PC-9 (cell line): ENCODE data around the gene CHMP4B. TPM values are rescaled to one million over a fixed set of nuclear protein-coding genes. Genes with fewer than 3 reads are reported as not detected.

ENCODE experiments used
- BruUV-seq: library from RNA; stranded (reverse); fragments of 400-500 nt; replicated peaks from 2 replicates; lab custom pipeline; 2021; lab: Mats Ljungman, UMichigan
- CTCF ChIA-PET: fragments of 300-600 bp; sonication (Branson Sonifier 250); formaldehyde crosslinking; loops from one replicate; lab custom pipeline; 2022; ENCODE audit warnings: antibody characterized with exemption; lab: Charles Lee
- POLR2A ChIA-PET: fragments of 300-600 bp; sonication (Branson Sonifier 250); formaldehyde crosslinking; loops from one replicate; lab custom pipeline; 2022; ENCODE audit warnings: antibody characterized with exemption; ENCODE audit not compliant: unreplicated experiment; lab: Charles Lee
- DNase-seq, 2 experiments: peaks; one replicate each; pipeline versions ENCODE4 v3.0.0 to v3.0.0-alpha.2; 2015 to 2022; ENCODE audit warnings: mixed read lengths in 1 of 2
- H2AFZ ChIP-seq: fragments of 200-600 bp; sonication (generic); 2 replicates; pipeline ENCODE4 v1.8.1; 2017; ENCODE audit warnings: antibody characterized with exemption
- H3F3A ChIP-seq: fragments of 200-600 bp; sonication (generic); 2 replicates; pipeline ENCODE4 v1.8.1; 2017; ENCODE audit warnings: antibody characterized with exemption, mild to moderate bottlenecking, low read depth; ENCODE audit not compliant: insufficient read depth
- H3K27ac ChIP-seq: fragments of 200-600 bp; sonication (generic); 2 replicates; pipeline ENCODE4 v1.6.1; 2016; ENCODE audit warnings: mixed run types
- H3K27me3 ChIP-seq: fragments of 200-600 bp; sonication (generic); 2 replicates; pipeline ENCODE4 v1.6.1; 2016; ENCODE audit warnings: low read depth, mixed run types; ENCODE audit not compliant: insufficient read depth
- H3K36me3 ChIP-seq: fragments of 200-600 bp; sonication (generic); 2 replicates; pipeline ENCODE4 v1.6.1; 2016; ENCODE audit warnings: low read depth, mixed run types
- H3K4me1 ChIP-seq: fragments of 200-600 bp; sonication (generic); replicated peaks from 2 replicates; pipeline ENCODE4 v1.6.1; 2016; ENCODE audit warnings: mixed run types; ENCODE audit not compliant: insufficient read depth
- H3K4me2 ChIP-seq: fragments of 200-600 bp; sonication (generic); 2 replicates; pipeline ENCODE4 v1.6.1; 2017; ENCODE audit warnings: mixed run types
- H3K4me3 ChIP-seq: fragments of 200-600 bp; sonication (generic); 2 replicates; pipeline ENCODE4 v1.6.1; 2016; ENCODE audit warnings: mixed run types
- H3K79me2 ChIP-seq: fragments of 200-600 bp; sonication (generic); 2 replicates; pipeline ENCODE4 v1.6.1; 2017; ENCODE audit warnings: low read depth, mixed run types
- H3K9me2 ChIP-seq: fragments of 200-600 bp; sonication (generic); 2 replicates; pipeline ENCODE4 v1.8.1; 2017; ENCODE audit warnings: mild to moderate bottlenecking; ENCODE audit not compliant: insufficient read depth
- H3K9me3 ChIP-seq: fragments of 200-600 bp; sonication (generic); 2 replicates; pipeline ENCODE4 v1.8.1; 2016; ENCODE audit warnings: low read depth; ENCODE audit not compliant: insufficient read depth
- H4K20me1 ChIP-seq: fragments of 200-600 bp; sonication (generic); 2 replicates; pipeline ENCODE4 v1.8.1; 2017; ENCODE audit not compliant: insufficient read depth
- CTCF ChIP-seq: fragments of 200-600 bp; sonication (generic); conservative IDR thresholded peaks from 2 replicates; pipeline ENCODE4 v1.6.1; 2017; ENCODE audit warnings: mixed run types, antibody characterized with exemption, mild to moderate bottlenecking, moderate library complexity
- EZH2 ChIP-seq: fragments of 200-600 bp; sonication (generic); IDR thresholded peaks from 2 replicates; pipeline ENCODE4 v1.8.0; 2017; ENCODE audit warnings: antibody characterized with exemption, low read depth
- intact Hi-C: fragments of 100-400 bp; cut with micrococcal nuclease; formaldehyde crosslinking; loops from one replicate; pipeline ENCODE4 v1.10.0; 2022; ENCODE audit not compliant: unreplicated experiment
- total RNA-seq: library from RNA; stranded (reverse); gene quantifications from 2 replicates; pipeline ENCODE4 v1.2.3, GENCODE V29; 2021

The CHMP4B gene
- total RNA-seq, 1 experiment from 2014 or later, result 180 TPM

GRCh38 chr20:33765592-33765991 lies 45.6 kb upstream of the CHMP4B start:
- Histone ChIP-seq H3K4me2 (no peak overlapping the region), H3K4me1 (no peaks in the 10 kb centered on the region), H3K27ac (no peak overlapping the region), H3K79me2 (no peaks in the 10 kb centered on the region), H4K20me1 (no peaks in the 10 kb centered on the region), H3K9me3 (no peaks in the 10 kb centered on the region), H3K4me3 (no peak overlapping the region), H3K36me3 (no peaks in the 10 kb centered on the region), H2AFZ (no peak overlapping the region), H3F3A (no peaks in the 10 kb centered on the region), H3K27me3 (no peaks in the 10 kb centered on the region), H3K9me2 (no peaks in the 10 kb centered on the region)
- CTCF ChIA-PET, result no interaction called here
- TF ChIP-seq EZH2, result no peak
- no peak for TF ChIP-seq CTCF
- intact Hi-C loops, result no loop called here
- no TSS peak for BruUV-seq
- POLR2A ChIA-PET, result no interaction called here
- DNase-seq, result no peak

- Histone ChIP-seq H3F3A (no peaks in the 10 kb centered on the region), H3K9me2 (no peaks in the 10 kb centered on the region), H3K4me1 (no peaks in the 10 kb centered on the region), H3K27me3 (no peaks in the 10 kb centered on the region), H2AFZ (no peak overlapping the region), H3K9me3 (no peaks in the 10 kb centered on the region), H3K4me3 (no peak overlapping the region), H3K79me2 (no peaks in the 10 kb centered on the region), H3K27ac (no peak overlapping the region), H3K36me3 (no peaks in the 10 kb centered on the region), H3K4me2 (no peak overlapping the region), H4K20me1 (no peaks in the 10 kb centered on the region)
- ChIA-PET POLR2A (no interaction called here), CTCF (no interaction called here)
- no TSS peak for BruUV-seq
- intact Hi-C loops, result no loop called here
- no peak for DNase-seq
- TF ChIP-seq CTCF, result no peak
- no peak for TF ChIP-seq EZH2
Measured at GRCh38 chr20:33766686-33767085, 44.5 kb upstream of the CHMP4B start.

- ChIA-PET CTCF (no interaction called here), POLR2A (no interaction called here)
- H3K4me2 ChIP-seq, result no peak overlapping the region
- no peaks in the 10 kb centered on the region for H3K9me3 ChIP-seq
- H3K4me1 ChIP-seq, result no peaks in the 10 kb centered on the region
- TF ChIP-seq CTCF, result no peak
- TF ChIP-seq EZH2, result no peak
- H3K36me3 ChIP-seq, result no peaks in the 10 kb centered on the region
- 0 out of 2 replicates have a peak, but pooled peaks cover 5% of the 10 kb centered on the region for H3F3A ChIP-seq
- intact Hi-C loops, result no loop called here
- no peak overlapping the region for H2AFZ ChIP-seq
- BruUV-seq, result no TSS peak
- H4K20me1 ChIP-seq, result no peaks in the 10 kb centered on the region
- H3K4me3 ChIP-seq, result no peak overlapping the region
- H3K9me2 ChIP-seq, result no peaks in the 10 kb centered on the region
- H3K27ac ChIP-seq, result no peak overlapping the region
- H3K79me2 ChIP-seq, result no peaks in the 10 kb centered on the region
- DNase-seq, result no peak
- H3K27me3 ChIP-seq, result no peaks in the 10 kb centered on the region
Measured at GRCh38 chr20:33767777-33768138, 43.4 kb upstream of the CHMP4B start.
